Nephron progenitor cell (in vitro differentiated cells): ENCODE measurements around the gene IFNW1.

Source experiments
- DNase-seq: peaks from one replicate; pipeline ENCODE4 v3.0.0; 2021
- H3K27ac Mint-ChIP-seq: 2 replicates; pipeline ENCODE4 v1.8.0; 2021; ENCODE audit warnings: mild to moderate bottlenecking, moderate library complexity, mixed read lengths
- H3K27me3 Mint-ChIP-seq: 2 replicates; pipeline ENCODE4 v1.8.0; 2021; ENCODE audit warnings: mild to moderate bottlenecking, low read depth, mixed read lengths; ENCODE audit not compliant: poor library complexity
- H3K36me3 Mint-ChIP-seq: 2 replicates; pipeline ENCODE4 v1.8.0; 2021; ENCODE audit warnings: low read depth, mixed read lengths
- H3K4me1 Mint-ChIP-seq: 2 replicates; pipeline ENCODE4 v1.8.0; 2021; ENCODE audit warnings: mixed read lengths
- H3K4me3 Mint-ChIP-seq: 2 replicates; pipeline ENCODE4 v1.8.0; 2021; ENCODE audit warnings: mild to moderate bottlenecking, moderate library complexity, mixed read lengths
- H3K9me3 Mint-ChIP-seq: 2 replicates; pipeline ENCODE4 v1.8.0; 2021; ENCODE audit warnings: mild to moderate bottlenecking, moderate library complexity, mixed read lengths
- CTCF ChIP-seq: fragments of 200-600 bp; sonication (generic); IDR thresholded peaks from 2 replicates; pipeline ENCODE4 v1.5.0; 2021; ENCODE audit warnings: antibody characterized with exemption

The IFNW1 gene

GRCh38 chr9:21165516-21165915 is 23.9 kb upstream of the IFNW1 start:
- H3K4me1 Mint-ChIP-seq, result peaks cover under 1% of the 10 kb centered on the region
- no peak for TF ChIP-seq CTCF
- no peak overlapping the region for H3K4me3 Mint-ChIP-seq
- H3K27ac Mint-ChIP-seq, result no peak overlapping the region
- peaks cover 17% of the 10 kb centered on the region for H3K9me3 Mint-ChIP-seq
- DNase-seq, result no peak
- no peaks in the 10 kb centered on the region for H3K36me3 Mint-ChIP-seq
- H3K27me3 Mint-ChIP-seq, result peaks cover 5% of the 10 kb centered on the region

GRCh38 chr9:21160178-21160577 is 18.5 kb upstream of the IFNW1 start:
- H3K4me1 Mint-ChIP-seq, result peaks cover 8% of the 10 kb centered on the region
- no peak for TF ChIP-seq CTCF
- peak overlapping the region; percentile 47 for H3K27ac Mint-ChIP-seq
- H3K27me3 Mint-ChIP-seq, result peaks cover 3% of the 10 kb centered on the region
- H3K36me3 Mint-ChIP-seq, result no peaks in the 10 kb centered on the region
- no peak for DNase-seq
- H3K4me3 Mint-ChIP-seq, result no peak overlapping the region
- H3K9me3 Mint-ChIP-seq, result peaks cover 19% of the 10 kb centered on the region

- no peak for DNase-seq
- TF ChIP-seq CTCF, result no peak
- H3K36me3 Mint-ChIP-seq, result no peaks in the 10 kb centered on the region
- H3K27ac Mint-ChIP-seq, result no peak overlapping the region
- peaks cover 19% of the 10 kb centered on the region for H3K4me1 Mint-ChIP-seq
- H3K27me3 Mint-ChIP-seq, result peaks cover 3% of the 10 kb centered on the region
- no peak overlapping the region for H3K4me3 Mint-ChIP-seq
- peaks cover 2% of the 10 kb centered on the region for H3K9me3 Mint-ChIP-seq
Measured at GRCh38 chr9:21155501-21155900, 13.9 kb upstream of the IFNW1 start.

GRCh38 chr9:21154018-21154608 is 12.5 kb upstream of the IFNW1 start:
- Mint-ChIP-seq H3K36me3 (no peaks in the 10 kb centered on the region), H3K4me3 (no peak overlapping the region), H3K4me1 (peaks cover 11% of the 10 kb centered on the region), H3K9me3 (peaks cover 4% of the 10 kb centered on the region), H3K27me3 (peaks cover 3% of the 10 kb centered on the region), H3K27ac (no peak overlapping the region)
- no peak for TF ChIP-seq CTCF
- DNase-seq, result peak; percentile 7

- Mint-ChIP-seq H3K9me3 (peaks cover 10% of the 10 kb centered on the region), H3K4me1 (peaks cover 11% of the 10 kb centered on the region), H3K4me3 (no peak overlapping the region), H3K36me3 (no peaks in the 10 kb centered on the region), H3K27me3 (peaks cover 3% of the 10 kb centered on the region), H3K27ac (no peak overlapping the region)
- TF ChIP-seq CTCF, result no peak
- DNase-seq, result peak; percentile 8
Measured at GRCh38 chr9:21153336-21154017, 11.8 kb upstream of the IFNW1 start.

GRCh38 chr9:21144603-21145002 is 3.0 kb upstream of the IFNW1 start:
- Mint-ChIP-seq H3K4me3 (no peak overlapping the region), H3K9me3 (peaks cover 22% of the 10 kb centered on the region), H3K27me3 (peaks cover 6% of the 10 kb centered on the region), H3K4me1 (no peaks in the 10 kb centered on the region), H3K27ac (no peak overlapping the region), H3K36me3 (no peaks in the 10 kb centered on the region)
- no peak for TF ChIP-seq CTCF
- DNase-seq, result no peak
